ENCODE results near the gene ANXA10. TPM values are rescaled to one million over a fixed set of nuclear protein-coding genes. Genes with fewer than 3 reads are reported as not detected.
"Not testable (repeated sequence)": the region's sequence is repeated elsewhere in the genome, so short reads cannot be mapped to it uniquely, and the experiment has no call there.

The ANXA10 gene
- total RNA-seq, 1 donor from 2014 or later = not detected

- DNase-seq (ENCODE audit: low spot score, unreplicated experiment) = no peak
- Mint-ChIP-seq H3K4me1 (ENCODE audit: low read depth) (no peaks in the 10 kb centered on the region), H3K36me3 (ENCODE audit: insufficient read depth) (no peaks in the 10 kb centered on the region), H3K4me3 (ENCODE audit: low read depth) (no peak overlapping the region), H3K27ac (no peak overlapping the region), H3K9me3 (ENCODE audit: low read depth) (peaks cover 17% of the 10 kb centered on the region), H3K27me3 (no peaks in the 10 kb centered on the region)
- no peak for TF ChIP-seq CTCF (IDR thresholded peaks at IDR 0.05; ENCODE audit: unreplicated experiment)
Observed at GRCh38 chr4:168208957-168209614, 116.7 kb downstream of the ANXA10 start.

DNA sequence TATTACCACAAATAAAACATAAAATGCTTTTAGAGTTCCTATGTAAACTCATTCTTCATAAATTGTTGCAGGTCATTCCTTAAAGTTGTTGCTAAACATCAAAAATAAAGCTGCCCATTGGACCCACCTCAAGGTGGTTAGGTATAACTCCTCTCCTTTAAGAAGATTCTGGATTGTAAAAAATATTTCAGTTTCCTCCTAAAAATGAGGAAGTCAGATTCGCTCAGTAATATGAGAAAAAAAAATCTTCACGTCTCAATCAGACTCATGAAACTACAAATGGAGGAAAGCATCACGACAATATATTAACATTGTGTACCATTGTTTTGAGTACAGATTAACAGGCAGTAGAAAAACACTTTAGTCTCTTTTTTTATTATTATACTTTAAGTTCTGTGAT lies 120.3 kb downstream of the ANXA10 start:
- Mint-ChIP-seq H3K27me3 (no peaks in the 10 kb centered on the region), H3K27ac (no peak overlapping the region), H3K4me1 (ENCODE audit: low read depth) (no peaks in the 10 kb centered on the region), H3K36me3 (ENCODE audit: insufficient read depth) (no peaks in the 10 kb centered on the region), H3K4me3 (ENCODE audit: low read depth) (no peak overlapping the region), H3K9me3 (ENCODE audit: low read depth) (peaks cover 15% of the 10 kb centered on the region)
- no peak for DNase-seq (ENCODE audit: low spot score, unreplicated experiment)
- no peak for TF ChIP-seq CTCF (IDR thresholded peaks at IDR 0.05; ENCODE audit: unreplicated experiment)

DNA sequence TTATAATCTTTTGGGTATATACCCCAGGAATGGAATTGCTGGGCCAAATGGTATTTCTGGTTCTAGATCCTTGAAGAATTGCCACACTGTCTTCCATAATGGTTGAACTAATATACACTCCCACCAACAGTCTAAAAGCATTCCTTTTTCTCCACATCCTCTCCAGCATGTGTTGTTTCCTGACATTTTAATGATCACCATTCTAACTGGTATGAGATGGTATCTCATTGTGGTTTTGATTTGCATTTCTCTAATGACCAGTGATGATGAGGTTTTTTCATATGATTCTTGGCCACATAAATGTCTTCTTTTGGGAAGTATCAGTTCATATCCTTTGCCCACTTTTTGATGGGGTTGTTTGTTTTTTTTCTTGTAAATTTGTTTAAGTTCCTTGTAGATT lies 121.2 kb downstream of the ANXA10 start:
- H3K4me3 Mint-ChIP-seq (ENCODE audit: low read depth); H3K36me3 Mint-ChIP-seq (ENCODE audit: insufficient read depth): not testable (repeated sequence)

GRCh38 chr4:168218645-168219044 lies 126.3 kb downstream of the ANXA10 start:
- Mint-ChIP-seq H3K36me3 (ENCODE audit: insufficient read depth) (no peaks in the 10 kb centered on the region), H3K27ac (no peak overlapping the region), H3K4me3 (ENCODE audit: low read depth) (no peak overlapping the region), H3K9me3 (ENCODE audit: low read depth) (peaks cover 19% of the 10 kb centered on the region), H3K4me1 (ENCODE audit: low read depth) (no peaks in the 10 kb centered on the region), H3K27me3 (no peaks in the 10 kb centered on the region)
- no peak for TF ChIP-seq CTCF (IDR thresholded peaks at IDR 0.05; ENCODE audit: unreplicated experiment)
- DNase-seq (ENCODE audit: low spot score, unreplicated experiment) = no peak

More for the DNA sequence above, 121.2 kb downstream of the ANXA10 start:
- H3K27me3 Mint-ChIP-seq; H3K27ac Mint-ChIP-seq; DNase-seq (ENCODE audit: low spot score, unreplicated experiment); H3K4me1 Mint-ChIP-seq (ENCODE audit: low read depth): not testable (repeated sequence)
- H3K9me3 Mint-ChIP-seq (ENCODE audit: low read depth) = peaks cover 21% of the 10 kb centered on the region

- Mint-ChIP-seq H3K4me1 (ENCODE audit: low read depth) (no peaks in the 10 kb centered on the region), H3K4me3 (ENCODE audit: low read depth) (no peak overlapping the region), H3K27me3 (no peaks in the 10 kb centered on the region), H3K36me3 (ENCODE audit: insufficient read depth) (no peaks in the 10 kb centered on the region), H3K27ac (no peak overlapping the region), H3K9me3 (ENCODE audit: low read depth) (peaks cover 12% of the 10 kb centered on the region)
- TF ChIP-seq CTCF (IDR thresholded peaks at IDR 0.05; ENCODE audit: unreplicated experiment) = no peak
- DNase-seq (ENCODE audit: low spot score, unreplicated experiment) = no peak
Observed at GRCh38 chr4:168220893-168221292, 128.6 kb downstream of the ANXA10 start.

DNA sequence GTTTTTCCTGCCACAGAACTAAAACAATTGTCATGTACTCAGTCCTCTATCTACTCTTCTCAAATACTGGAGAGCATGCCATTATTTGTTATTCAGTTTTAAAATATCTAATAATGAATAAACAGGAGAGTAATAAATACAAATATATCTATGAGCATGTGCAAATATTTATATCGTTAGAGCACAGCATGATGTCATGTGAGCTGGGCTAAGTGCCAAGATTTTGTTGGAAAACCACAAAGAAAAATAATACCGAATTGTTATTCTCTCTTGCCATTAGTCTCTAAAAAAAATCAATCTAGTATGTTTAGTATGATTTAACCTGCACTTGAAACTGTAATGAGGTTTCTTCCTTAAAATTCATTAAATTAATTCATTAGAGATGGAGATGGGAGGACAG lies 129.0 kb downstream of the ANXA10 start:
- TF ChIP-seq CTCF (IDR thresholded peaks at IDR 0.05; ENCODE audit: unreplicated experiment) = no peak
- no peak for DNase-seq (ENCODE audit: low spot score, unreplicated experiment)
- Mint-ChIP-seq H3K4me1 (ENCODE audit: low read depth) (no peaks in the 10 kb centered on the region), H3K4me3 (ENCODE audit: low read depth) (no peak overlapping the region), H3K36me3 (ENCODE audit: insufficient read depth) (no peaks in the 10 kb centered on the region), H3K27ac (no peak overlapping the region), H3K27me3 (no peaks in the 10 kb centered on the region), H3K9me3 (ENCODE audit: low read depth) (peaks cover 12% of the 10 kb centered on the region)
